K562 (cell line): Measurements from ENCODE around the gene KLB. TPM values are rescaled to one million over a fixed set of nuclear protein-coding genes. Genes with fewer than 3 reads are reported as not detected.
A peak's percentile ranks its signal among the peaks of the same experiment; 100 is the strongest.

Source experiments
- ATAC-seq: fragments of 200-7000 bp; cut with Tn5 transposase; 3 replicates; pipeline ENCODE4 v1.9.1; 2020; ENCODE audit warnings: moderate library complexity
- BruUV-seq: library from RNA; stranded (reverse); fragments of 400-500 nt; replicated peaks from 2 replicates; lab custom pipeline; 2021; lab: Mats Ljungman, UMichigan
- CTCF ChIA-PET: fragments of 300-600 bp; formaldehyde crosslinking; extraction: SDS; loops from one replicate; lab custom pipeline; 2021; ENCODE audit warnings: low intra/inter-chr PET ratio; lab: Yijun Ruan, JAX
- POLR2A ChIA-PET: fragments of 300-600, 350-650 bp; sonication (Branson Sonifier 250); formaldehyde crosslinking; extraction: SDS; loops from one replicate; lab custom pipeline; 2021; ENCODE audit warnings: antibody characterized with exemption, inconsistent platforms; lab: Yijun Ruan, JAX
- DNase-seq, 4 experiments: peaks; one replicate each; pipeline versions ENCODE4 v3.0.0 to v3.0.0-alpha.2; 2011 to 2018; ENCODE audit warnings: low spot score in 3 of 4, mixed read lengths in 3 of 4; ENCODE audit errors: extremely low read depth in 1 of 4
- FAIRE-seq: peaks from 2 replicates; lab custom pipeline; 2011; peaks lifted over from hg19 to GRCh38; lab: Jason Lieb, UNC
- H2AFZ ChIP-seq: 2 replicates; pipeline ENCODE4 v1.6.0; 2011; ENCODE audit warnings: low read depth, low read length, control low read depth, inconsistent platforms
- H3K27ac ChIP-seq: fragments of 200-600 bp; 3 replicates; pipeline ENCODE4 v1.8.0; 2011; ENCODE audit warnings: low read depth, mild to moderate bottlenecking, control low read depth, inconsistent platforms, low read length, moderate library complexity, mixed read lengths; ENCODE audit errors: extremely low read depth
- H3K27me3 ChIP-seq, 2 experiments: fragments of 300-600 bp in 1 of 2; 2 replicates in 1 of 2; 3 replicates in 1 of 2; pipeline versions ENCODE4 v1.6.0 to v1.8.0; 2011; ENCODE audit warnings: inconsistent platforms in 2 of 2, low read length in 2 of 2, mild to moderate bottlenecking in 1 of 2, mixed read lengths in 1 of 2, moderate library complexity in 1 of 2; ENCODE audit not compliant: control insufficient read depth in 2 of 2, insufficient read depth in 2 of 2
- H3K36me3 ChIP-seq: fragments of 300-600 bp; 3 replicates; pipeline ENCODE4 v1.8.0; 2011; ENCODE audit warnings: mild to moderate bottlenecking, low read length, inconsistent platforms; ENCODE audit not compliant: control insufficient read depth, insufficient read depth
- H3K4me1 ChIP-seq, 2 experiments: fragments of 200-600 bp in 1 of 2; replicated peaks in 1 of 2; 2 replicates in 1 of 2; 3 replicates in 1 of 2; pipeline versions ENCODE4 v1.5.1 to v1.8.0; 2011; ENCODE audit warnings: inconsistent platforms in 2 of 2, low read length in 2 of 2, mild to moderate bottlenecking in 1 of 2, mixed read lengths in 1 of 2, moderate library complexity in 1 of 2; ENCODE audit not compliant: control insufficient read depth in 2 of 2, insufficient read depth in 2 of 2
- H3K4me2 ChIP-seq: 2 replicates; pipeline ENCODE4 v1.6.1; 2011; ENCODE audit warnings: low read length, control low read depth, inconsistent platforms, mixed read lengths; ENCODE audit not compliant: insufficient read depth
- H3K4me3 ChIP-seq: fragments of 200-600 bp; sonication (generic), shearing (Covaris generic); 2 replicates; pipeline ENCODE4 v1.5.1; 2016; ENCODE audit warnings: control low read depth, inconsistent platforms
- H3K79me2 ChIP-seq: fragments of 200-600 bp; 3 replicates; pipeline ENCODE4 v1.8.0; 2011; ENCODE audit warnings: low read length, inconsistent platforms; ENCODE audit not compliant: control insufficient read depth, insufficient read depth
- H3K9ac ChIP-seq, 2 experiments: 2 replicates each; pipeline versions ENCODE4 v1.6.0 to v1.6.1; 2011; ENCODE audit warnings: low read depth in 2 of 2, low read length in 2 of 2, control low read depth in 1 of 2, inconsistent platforms in 1 of 2, mild to moderate bottlenecking in 1 of 2, mixed read lengths in 1 of 2; ENCODE audit not compliant: insufficient read depth in 1 of 2
- H3K9me1 ChIP-seq: one replicate; pipeline ENCODE4 v1.6.0; 2011; ENCODE audit warnings: inconsistent platforms, mild to moderate bottlenecking, low read length, moderate library complexity; ENCODE audit not compliant: control insufficient read depth, insufficient read depth
- H3K9me3 ChIP-seq: replicated peaks from 2 replicates; pipeline ENCODE4 v1.5.1; 2011; ENCODE audit warnings: low read depth, low read length, inconsistent platforms; ENCODE audit not compliant: control insufficient read depth, insufficient read depth
- H4K20me1 ChIP-seq: replicated peaks from 2 replicates; pipeline ENCODE4 v1.6.1; 2011; ENCODE audit warnings: low read length, inconsistent platforms, mixed read lengths; ENCODE audit not compliant: control insufficient read depth, insufficient read depth
- HNRNPUL1 ChIP-seq: fragments of 200-400 bp; formaldehyde crosslinking; IDR thresholded peaks from 2 replicates; pipeline ENCODE4 v1.6.1; 2017; ENCODE audit warnings: low read length
- PHF21A ChIP-seq: fragments of 450-650 bp; IDR thresholded peaks from 2 replicates; pipeline ENCODE4 v1.6.1; 2017; ENCODE audit warnings: low read depth, borderline replicate concordance
- POLR2AphosphoS5 ChIP-seq: IDR thresholded peaks from 2 replicates; pipeline ENCODE4 v1.6.1; 2011; ENCODE audit warnings: mild to moderate bottlenecking, low read depth, low read length, moderate library complexity; ENCODE audit not compliant: control insufficient read depth, insufficient read depth
- RBFOX2 ChIP-seq: fragments of 200-400 bp; formaldehyde crosslinking; IDR thresholded peaks from 2 replicates; pipeline ENCODE4 v1.6.1; 2017; ENCODE audit warnings: low read depth, mild to moderate bottlenecking, low read length, moderate library complexity
- SMAD1 ChIP-seq: fragments of 150-350 bp; IDR thresholded peaks from 2 replicates; pipeline ENCODE4 v1.6.1; 2014; ENCODE audit warnings: low read length, low read depth; ENCODE audit not compliant: partially characterized antibody
- ZNF121 ChIP-seq: sonication (generic); formaldehyde crosslinking; conservative IDR thresholded peaks from 2 replicates; pipeline ENCODE4 v1.8.0; 2022; ENCODE audit warnings: missing genetic modification reagents
- WGBS: fragments of 100-300 bp; shearing (Covaris generic); methylation state at CpG from one replicate; pipeline ENCODE4 v1.1.6; 2016; ENCODE audit warnings: low coverage, mixed read lengths; ENCODE audit not compliant: insufficient coverage; ENCODE audit errors: missing lambda C conversion rate; 5-methylcytosine and 5-hydroxymethylcytosine counted together
- in situ Hi-C: fragments of 300-500 bp; cut with MboI; formaldehyde crosslinking; loops from 4 replicates; pipeline ENCODE4 v1.15.0; 2018; ENCODE audit warnings: inconsistent platforms, mixed read lengths
- intact Hi-C: fragments of 100-400 bp; cut with micrococcal nuclease; formaldehyde crosslinking; loops from 2 replicates; pipeline ENCODE4 v1.14.2; 2022
- polyA plus RNA-seq, 8 experiments: library from polyadenylated mRNA; depleted of rRNA in 4 of 8; stranded (reverse) in 5 of 8; unstranded in 3 of 8; fragments of >200 nt; fragmentation: Nextera tagmentation in 2 of 8; fragmentation: Illumina TruSeq in 1 of 8; extraction: Ambion mirVana in 2 of 8; extraction: Trizol in 1 of 8; gene quantifications; 2 replicates each; pipeline versions ENCODE4 v1.2.1 to v1.2.3, GENCODE V29; 2011 to 2014; ENCODE audit warnings: inconsistent platforms in 1 of 8, missing spikeins in 1 of 8
- total RNA-seq, 7 experiments: library from RNA; depleted of rRNA in 6 of 7; stranded (reverse); fragments of >200 nt in 6 of 7; fragmentation: Illumina TruSeq in 2 of 7; extraction: Trizol in 2 of 7; gene quantifications; 2 replicates each; pipeline versions ENCODE4 v1.2.1 to v1.2.3, GENCODE V29; 2011 to 2021; ENCODE audit warnings: low replicate concordance in 1 of 7

KLB gene
- total and polyA plus RNA-seq, 9 of the 15 experiments (the other 6 are each of a cell fraction or from before 2014, with no cell fraction given): 0.04 to 0.13 TPM; not detected in 7

DNA sequence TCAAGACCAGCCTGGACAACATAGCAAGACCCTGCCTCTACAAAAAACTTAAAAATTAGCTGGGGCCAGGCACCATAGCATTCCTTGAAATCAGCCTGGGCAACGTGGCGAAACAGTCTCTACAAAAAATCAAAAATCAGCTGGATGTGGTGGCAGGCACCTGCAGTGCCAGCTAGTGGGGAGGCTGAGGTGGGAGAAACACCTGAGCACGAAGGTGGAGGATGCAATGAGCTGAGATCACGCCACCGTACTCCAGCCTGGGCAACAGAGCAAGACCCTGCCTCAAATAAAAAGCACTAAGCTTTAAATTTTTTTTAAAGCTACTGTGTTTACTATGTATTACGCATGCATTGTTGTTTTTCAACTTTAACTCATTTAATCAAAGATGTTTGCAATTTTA is 48.8 kb downstream of the KLB start:
- Histone ChIP-seq H3K9me3 (no peaks in the 10 kb centered on the region), H3K27ac (no peak overlapping the region), H3K27me3 (no peaks in the 10 kb centered on the region), H3K4me2 (0 out of 2 replicates have a peak overlapping the region, but pooled peaks have one; percentile 96), H3K9ac (peak overlapping the region in 1 of 2 experiments; percentile 80; a peak in 2 of 4 replicates), H2AFZ (no peak overlapping the region), H3K9me1 (no peaks in the 10 kb centered on the region), H3K4me3 (no peak overlapping the region; the same call in 1 of the 2 replicates), H3K36me3 (peaks cover 78% of the 10 kb centered on the region), H3K4me1 (peaks cover 3 to 8% of the 10 kb centered on the region in 2 experiments; a peak in 4 of 5 replicates), H3K79me2 (peaks cover 61% of the 10 kb centered on the region), H4K20me1 (peaks cover 26% of the 10 kb centered on the region; the same call in 1 of the 2 replicates)
- intact Hi-C loops (loop anchor here (10.0 kb wide), 1 partner anchor 561 kb away; no protein-coding TSS in a partner anchor), in situ Hi-C loops (no loop called here)
- BruUV-seq: no TSS peak
- CTCF ChIA-PET: no interaction called here
- FAIRE-seq: no peak
- WGBS: 96% methylated on average over 6 of the region's 6 CpGs
- DNase-seq: no peak
- POLR2A ChIA-PET: interaction anchor here (0.5 to 2.7 kb wide), 6 partner anchors 10 to 645 kb away, joined by 3 to 13 read pairs (median 4); no protein-coding TSS in a partner anchor
- no peak for ATAC-seq
- peak; percentile 67 for TF ChIP-seq RBFOX2
- no peak for TF ChIP-seq PHF21A
- TF ChIP-seq HNRNPUL1: peak; percentile 72; the same call in 1 of the 2 replicates
- no peak for TF ChIP-seq SMAD1
- peak; percentile 92 for TF ChIP-seq ZNF121 (CRISPR knock-in tag)
- TF ChIP-seq POLR2AphosphoS5: 0 out of 2 replicates have a peak, but pooled peaks have one; percentile 5
